NCI-H460 (cell line): ENCODE results near the gene XRCC4. TPM values are rescaled to one million over a fixed set of nuclear protein-coding genes. Genes with fewer than 3 reads are reported as not detected.
A peak's percentile ranks its signal among the peaks of the same experiment; 100 is the strongest.

Experiments
- DNase-seq: peaks from one replicate; pipeline ENCODE4 v3.0.0-alpha.2; 2016; ENCODE audit warnings: low read depth; ENCODE audit errors: extremely low read depth
- total RNA-seq: library from RNA; depleted of rRNA; stranded (reverse); fragments of >200 nt; shearing (Covaris generic); gene quantifications from 2 replicates; pipeline ENCODE4 v1.2.3, GENCODE V29; 2014

Gene XRCC4
- total RNA-seq, 1 experiment from 2014 or later, result 21.3 TPM

GRCh38 chr5:83169571-83170337 lies 92.4 kb downstream of the XRCC4 start:
- peak; percentile 13 for DNase-seq

- DNase-seq, result no peak
Measured at GRCh38 chr5:83172011-83172410, 94.7 kb downstream of the XRCC4 start.

- DNase-seq, result no peak
Measured at GRCh38 chr5:83172655-83173054, 95.3 kb downstream of the XRCC4 start.

GRCh38 chr5:83173826-83174225 lies 96.5 kb downstream of the XRCC4 start:
- no peak for DNase-seq

- DNase-seq, result no peak
Measured at GRCh38 chr5:83177803-83178202, 100.5 kb downstream of the XRCC4 start.

- DNase-seq, result no peak
Measured at GRCh38 chr5:83179966-83180365, 102.6 kb downstream of the XRCC4 start.

GRCh38 chr5:83184534-83184933 lies 107.2 kb downstream of the XRCC4 start:
- no peak for DNase-seq

GRCh38 chr5:83192947-83193346 lies 115.6 kb downstream of the XRCC4 start:
- DNase-seq, result no peak

GRCh38 chr5:83197326-83197967 lies 120.1 kb downstream of the XRCC4 start:
- no peak for DNase-seq

GRCh38 chr5:83199126-83199525 lies 121.8 kb downstream of the XRCC4 start:
- no peak for DNase-seq

GRCh38 chr5:83204651-83205050 lies 127.3 kb downstream of the XRCC4 start:
- DNase-seq, result no peak

- no peak for DNase-seq
Measured at GRCh38 chr5:83209963-83210362, 132.6 kb downstream of the XRCC4 start.

GRCh38 chr5:83219077-83219476 lies 141.7 kb downstream of the XRCC4 start:
- no peak for DNase-seq

- DNase-seq, result no peak
Measured at GRCh38 chr5:83219495-83219894, 142.1 kb downstream of the XRCC4 start.

- DNase-seq, result no peak
Measured at GRCh38 chr5:83220331-83220730, 143.0 kb downstream of the XRCC4 start.

GRCh38 chr5:83222906-83223305 lies 145.6 kb downstream of the XRCC4 start:
- DNase-seq, result no peak

- DNase-seq, result no peak
Measured at GRCh38 chr5:83227611-83228010, 150.3 kb downstream of the XRCC4 start.

GRCh38 chr5:83230511-83230910 lies 153.2 kb downstream of the XRCC4 start:
- no peak for DNase-seq

- no peak for DNase-seq
Measured at GRCh38 chr5:83244516-83244915, 167.2 kb downstream of the XRCC4 start.

- no peak for DNase-seq
Measured at GRCh38 chr5:83245037-83245436, 167.7 kb downstream of the XRCC4 start.

GRCh38 chr5:83246071-83246470 lies 168.7 kb downstream of the XRCC4 start:
- DNase-seq, result no peak

GRCh38 chr5:83249156-83249555 lies 171.8 kb downstream of the XRCC4 start:
- no peak for DNase-seq
